ENCODE measurements around the gene FLYWCH2.
A peak's percentile ranks its signal among the peaks of the same experiment; 100 is the strongest.

The FLYWCH2 gene, protein sequence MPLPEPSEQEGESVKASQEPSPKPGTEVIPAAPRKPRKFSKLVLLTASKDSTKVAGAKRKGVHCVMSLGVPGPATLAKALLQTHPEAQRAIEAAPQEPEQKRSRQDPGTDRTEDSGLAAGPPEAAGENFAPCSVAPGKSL

DNA sequence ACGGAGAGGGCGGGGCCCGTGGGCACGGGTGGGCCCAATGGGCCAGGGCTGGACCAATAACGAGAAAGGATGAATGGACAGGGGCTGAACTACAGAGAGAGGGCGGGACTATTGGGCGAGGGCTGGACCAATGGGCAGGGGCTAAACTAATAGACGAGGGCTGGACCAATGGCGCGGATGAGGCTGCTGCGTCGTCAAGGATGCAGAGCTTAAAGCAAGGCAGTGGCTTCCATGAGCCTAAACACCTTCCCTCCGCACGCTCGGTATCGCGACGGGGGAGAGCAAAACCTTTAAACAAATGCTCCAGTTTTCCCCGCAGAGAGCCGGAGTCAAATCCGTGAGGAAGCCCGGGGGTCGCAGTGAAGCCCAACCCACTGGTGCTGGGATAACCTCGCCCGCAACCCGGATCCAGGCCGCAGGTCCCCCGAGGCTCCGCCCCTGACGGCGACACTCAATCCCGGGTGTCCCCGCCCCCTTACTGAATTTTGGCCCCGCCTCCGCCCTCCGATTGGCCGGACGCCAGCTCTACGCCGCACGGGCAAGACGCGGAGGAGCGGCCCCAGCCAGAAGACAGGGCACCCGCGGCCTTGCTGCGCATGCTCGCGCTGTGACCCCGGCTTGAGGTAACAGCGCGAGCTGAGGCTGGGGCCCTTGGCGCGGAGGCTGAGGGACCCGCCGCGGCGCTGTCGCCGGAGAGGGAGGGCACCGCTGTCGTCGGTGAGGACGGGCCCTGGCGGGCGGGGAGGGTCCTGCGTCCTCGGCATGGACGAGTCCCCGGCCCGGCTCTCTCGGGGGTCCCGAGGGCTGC lies at the start of gene FLYWCH2:
FLYWCH2 (plus strand) TSS at position 566 of the 808 bp plus-strand sequence. CDS start 13,235 bp downstream, outside the sequence.
- TF ChIP-seq, protein P1, sequence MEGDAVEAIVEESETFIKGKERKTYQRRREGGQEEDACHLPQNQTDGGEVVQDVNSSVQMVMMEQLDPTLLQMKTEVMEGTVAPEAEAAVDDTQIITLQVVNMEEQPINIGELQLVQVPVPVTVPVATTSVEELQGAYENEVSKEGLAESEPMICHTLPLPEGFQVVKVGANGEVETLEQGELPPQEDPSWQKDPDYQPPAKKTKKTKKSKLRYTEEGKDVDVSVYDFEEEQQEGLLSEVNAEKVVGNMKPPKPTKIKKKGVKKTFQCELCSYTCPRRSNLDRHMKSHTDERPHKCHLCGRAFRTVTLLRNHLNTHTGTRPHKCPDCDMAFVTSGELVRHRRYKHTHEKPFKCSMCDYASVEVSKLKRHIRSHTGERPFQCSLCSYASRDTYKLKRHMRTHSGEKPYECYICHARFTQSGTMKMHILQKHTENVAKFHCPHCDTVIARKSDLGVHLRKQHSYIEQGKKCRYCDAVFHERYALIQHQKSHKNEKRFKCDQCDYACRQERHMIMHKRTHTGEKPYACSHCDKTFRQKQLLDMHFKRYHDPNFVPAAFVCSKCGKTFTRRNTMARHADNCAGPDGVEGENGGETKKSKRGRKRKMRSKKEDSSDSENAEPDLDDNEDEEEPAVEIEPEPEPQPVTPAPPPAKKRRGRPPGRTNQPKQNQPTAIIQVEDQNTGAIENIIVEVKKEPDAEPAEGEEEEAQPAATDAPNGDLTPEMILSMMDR (IDR thresholded peaks at IDR 0.05; ENCODE audit: low read depth, low read length, missing control alignments): peak; percentile 20

DNA sequence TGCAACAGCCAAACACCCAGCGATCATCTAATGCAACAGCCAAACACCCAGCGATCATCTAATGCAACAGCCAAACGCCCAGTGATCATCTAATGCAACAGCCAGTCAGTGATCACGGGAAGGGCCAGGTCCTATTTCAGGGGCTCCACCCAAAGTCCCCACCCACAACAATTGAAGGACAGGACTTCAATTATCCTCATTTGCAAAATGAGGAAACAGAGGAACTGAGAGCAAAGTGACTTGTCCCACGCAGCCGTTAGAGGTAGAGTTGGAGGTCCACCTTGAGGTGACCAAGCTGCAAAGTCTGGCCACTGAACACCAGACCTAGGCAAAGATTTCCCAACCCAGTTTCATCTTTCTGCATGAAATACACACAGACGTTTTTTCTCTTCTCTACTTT lies 49.2 kb upstream of the FLYWCH2 start:
- no peak for DNase-seq (ENCODE audit: low read depth)
- no peak overlapping the region for H3K4me3 ChIP-seq (ENCODE audit: low read depth, low read length)
- TF ChIP-seq, protein P1 (IDR thresholded peaks at IDR 0.05; ENCODE audit: low read depth, low read length, missing control alignments): no peak

More for the DNA sequence above, at the start of gene FLYWCH2:
- H3K4me3 ChIP-seq (ENCODE audit: low read depth, low read length): peak within 1 kb of the TSS; percentile 81
- DNase-seq (ENCODE audit: low read depth): peak; percentile 96

DNA sequence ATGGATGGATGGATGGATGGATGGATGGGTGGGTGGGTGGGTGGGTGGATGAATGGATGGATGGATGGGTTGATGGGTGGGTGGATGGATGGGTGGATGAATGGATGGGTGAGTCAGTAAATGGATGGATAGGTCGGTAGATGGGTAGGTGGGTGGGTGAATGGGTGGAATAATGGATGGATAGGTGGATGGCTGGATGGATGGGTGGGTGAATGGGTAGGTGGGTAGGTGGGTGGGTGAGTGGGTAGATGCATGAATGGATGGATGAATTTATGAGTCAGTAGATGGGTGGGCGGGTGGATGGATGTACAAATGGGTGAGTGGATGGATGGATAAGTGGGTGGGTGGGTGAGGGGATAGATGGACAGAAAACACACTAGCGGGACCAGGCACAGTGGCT lies 48.0 kb upstream of the FLYWCH2 start:
- DNase-seq (ENCODE audit: low read depth): no peak
- TF ChIP-seq, protein P1 (IDR thresholded peaks at IDR 0.05; ENCODE audit: low read depth, low read length, missing control alignments): no peak
- no peak overlapping the region for H3K4me3 ChIP-seq (ENCODE audit: low read depth, low read length)

DNA sequence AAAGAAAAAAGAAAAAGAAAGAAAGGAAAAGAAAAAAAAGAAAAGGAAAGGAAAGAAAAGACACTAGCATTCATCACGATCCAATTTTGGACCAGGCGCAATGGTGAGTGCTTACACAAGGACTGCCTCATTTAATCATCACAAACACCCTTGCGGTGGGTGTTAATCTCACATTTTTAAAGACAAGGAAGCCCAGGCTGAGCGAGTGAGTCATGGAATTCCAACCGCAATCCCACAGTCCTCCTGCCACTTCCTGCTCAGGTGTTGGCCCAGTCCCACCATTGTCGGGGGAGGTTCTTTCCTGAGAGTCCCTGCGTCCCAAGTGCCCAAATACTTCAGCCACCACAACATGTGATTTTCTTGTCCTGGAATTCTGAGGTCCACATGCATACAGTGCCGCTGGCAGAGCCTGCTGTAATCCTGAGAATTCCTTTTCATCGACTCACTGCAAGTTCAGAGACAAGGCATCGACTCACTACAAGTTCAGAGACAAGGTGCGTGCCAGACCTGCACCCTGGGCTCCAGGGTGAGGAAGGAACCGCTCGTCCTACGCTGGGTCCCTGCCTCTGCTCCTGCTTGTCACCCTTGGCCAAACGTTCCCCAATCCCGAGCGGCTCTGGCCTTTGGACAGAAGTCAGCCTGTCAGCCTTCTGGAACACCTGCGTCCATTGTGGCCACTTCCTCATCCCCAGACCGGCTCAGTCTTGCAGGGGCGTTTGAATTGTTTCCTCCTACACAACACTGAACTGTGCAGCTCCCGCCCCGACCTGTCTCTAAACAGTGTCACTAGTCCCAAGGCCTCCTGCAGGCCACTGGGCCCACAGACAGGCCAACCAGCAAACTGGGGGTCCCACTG lies 47.1 kb upstream of the FLYWCH2 start:
- DNase-seq (ENCODE audit: low read depth): no peak
- no peak overlapping the region for H3K4me3 ChIP-seq (ENCODE audit: low read depth, low read length)
- TF ChIP-seq, protein P1 (IDR thresholded peaks at IDR 0.05; ENCODE audit: low read depth, low read length, missing control alignments): no peak

DNA sequence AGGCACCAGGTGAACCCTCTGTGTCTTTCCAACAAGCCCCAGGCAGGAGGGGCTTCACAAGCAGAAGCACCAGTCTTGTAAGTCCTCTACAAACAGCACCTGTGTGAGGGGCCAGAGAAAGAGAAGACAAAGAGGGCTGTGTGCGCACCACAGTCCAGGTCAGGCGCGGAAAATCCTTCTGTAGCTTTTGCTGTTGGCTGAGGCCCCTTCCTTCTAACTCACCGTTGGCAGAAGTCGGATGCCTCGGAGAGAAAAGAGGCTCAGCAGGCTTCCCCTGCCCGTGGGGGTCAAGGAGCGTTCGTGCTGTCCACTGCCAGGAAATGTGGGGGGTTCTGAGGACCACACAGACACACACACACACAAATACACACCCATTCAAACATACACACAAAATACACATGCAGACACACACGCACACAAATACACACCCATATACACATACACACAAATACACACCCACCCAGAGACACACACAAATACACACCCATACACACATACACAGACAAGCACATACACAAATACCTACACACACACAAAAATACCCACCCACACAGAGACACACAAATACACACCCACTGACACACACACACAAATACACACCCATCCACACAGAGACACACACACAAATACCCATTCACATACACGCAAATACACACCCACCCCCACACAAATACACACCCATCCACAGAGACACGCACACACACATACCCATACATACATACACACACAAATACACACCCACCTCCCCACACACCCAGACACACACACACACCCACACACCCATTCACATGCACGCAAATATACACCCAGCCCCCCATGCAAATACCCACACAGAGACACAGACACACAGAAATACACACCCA lies 46.1 kb upstream of the FLYWCH2 start:
- TF ChIP-seq, protein P1 (IDR thresholded peaks at IDR 0.05; ENCODE audit: low read depth, low read length, missing control alignments): no peak
- DNase-seq (ENCODE audit: low read depth): no peak
- no peak overlapping the region for H3K4me3 ChIP-seq (ENCODE audit: low read depth, low read length)

DNA sequence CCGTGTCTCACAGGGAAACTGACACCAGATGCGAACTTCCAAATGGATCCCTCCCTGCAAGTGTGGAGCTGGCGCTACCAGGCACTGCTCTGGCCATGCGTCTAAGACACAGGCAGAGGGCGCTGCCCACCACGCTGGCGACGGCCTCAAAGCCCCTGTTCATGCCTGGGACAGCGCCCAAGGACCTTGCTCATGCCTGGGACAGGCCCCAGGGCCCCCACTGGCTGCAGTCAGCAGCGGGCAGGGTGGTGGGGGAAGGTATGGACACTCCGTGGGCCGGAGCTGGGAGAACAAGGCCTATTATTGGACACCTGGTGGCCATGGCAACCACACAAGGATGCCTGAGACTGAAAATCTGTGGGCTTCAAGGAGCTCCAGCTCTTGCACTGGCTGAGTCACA lies 44.1 kb upstream of the FLYWCH2 start:
- no peak overlapping the region for H3K4me3 ChIP-seq (ENCODE audit: low read depth, low read length)
- TF ChIP-seq, protein P1 (IDR thresholded peaks at IDR 0.05; ENCODE audit: low read depth, low read length, missing control alignments): peak; percentile 81
- DNase-seq (ENCODE audit: low read depth): no peak
